Measurements from ENCODE around the gene CEP83. TPM values are rescaled to one million over a fixed set of nuclear protein-coding genes. Genes with fewer than 3 reads are reported as not detected.

The CEP83 gene
- total RNA-seq, 1 donor from 2014 or later, result 30.3 TPM

- no peak for DNase-seq (ENCODE audit: low spot score)
These were observed 154.3 kb downstream of the CEP83 start for GRCh38 chr12:94305130-94305957.

- DNase-seq (ENCODE audit: low spot score), result peak; percentile 37
These were observed 155.1 kb downstream of the CEP83 start for GRCh38 chr12:94304566-94305061.

- DNase-seq (ENCODE audit: low spot score), result no peak
These were observed 155.7 kb downstream of the CEP83 start for GRCh38 chr12:94304012-94304411.

- no peak for DNase-seq (ENCODE audit: low spot score)
These were observed 159.8 kb downstream of the CEP83 start for GRCh38 chr12:94299846-94300245.

- peak; percentile 90 for DNase-seq (ENCODE audit: low spot score)
These were observed 161.7 kb downstream of the CEP83 start for GRCh38 chr12:94297876-94298505.

- DNase-seq (ENCODE audit: low spot score), result no peak
These were observed 162.5 kb downstream of the CEP83 start for GRCh38 chr12:94297096-94297699.

GRCh38 chr12:94290353-94290752 is 169.3 kb downstream of the CEP83 start:
- peak; percentile 44 for DNase-seq (ENCODE audit: low spot score)

- DNase-seq (ENCODE audit: low spot score), result peak; percentile 78
These were observed 170.0 kb downstream of the CEP83 start for GRCh38 chr12:94289461-94290312.

GRCh38 chr12:94287245-94287628 is 172.4 kb downstream of the CEP83 start:
- no peak for DNase-seq (ENCODE audit: low spot score)

- DNase-seq (ENCODE audit: low spot score), result no peak
These were observed 173.0 kb downstream of the CEP83 start for GRCh38 chr12:94286583-94287244.

GRCh38 chr12:94285943-94286582 is 173.6 kb downstream of the CEP83 start:
- DNase-seq (ENCODE audit: low spot score), result no peak

- DNase-seq (ENCODE audit: low spot score), result no peak
These were observed 174.8 kb downstream of the CEP83 start for GRCh38 chr12:94284859-94285258.

GRCh38 chr12:94284046-94284445 is 175.6 kb downstream of the CEP83 start:
- no peak for DNase-seq (ENCODE audit: low spot score)

GRCh38 chr12:94282675-94283074 is 177.0 kb downstream of the CEP83 start:
- DNase-seq (ENCODE audit: low spot score), result no peak

GRCh38 chr12:94280063-94280462 is 179.6 kb downstream of the CEP83 start:
- DNase-seq (ENCODE audit: low spot score), result no peak

- DNase-seq (ENCODE audit: low spot score), result no peak
These were observed 182.2 kb downstream of the CEP83 start for GRCh38 chr12:94277426-94278000.

- DNase-seq (ENCODE audit: low spot score), result no peak
These were observed 182.9 kb downstream of the CEP83 start for GRCh38 chr12:94276725-94277124.

- no peak for DNase-seq (ENCODE audit: low spot score)
These were observed 186.4 kb downstream of the CEP83 start for GRCh38 chr12:94273272-94273671.

GRCh38 chr12:94272280-94272679 is 187.4 kb downstream of the CEP83 start:
- DNase-seq (ENCODE audit: low spot score), result no peak

- no peak for DNase-seq (ENCODE audit: low spot score)
These were observed 188.3 kb downstream of the CEP83 start for GRCh38 chr12:94271351-94271750.

Data from umbilical cord (tissue), 2 donors.